IMR-90 (cell line): ENCODE results near the gene GPBAR1. TPM values are rescaled to one million over a fixed set of nuclear protein-coding genes. Genes with fewer than 3 reads are reported as not detected.

Experiments
- ATAC-seq: fragments of 200-7000 bp; cut with Tn5 transposase; 2 replicates; pipeline ENCODE4 v1.9.1; 2020; ENCODE audit warnings: low read depth, mild to moderate bottlenecking, moderate library complexity
- BruUV-seq: library from RNA; stranded (reverse); fragments of 400-500 nt; replicated peaks from 2 replicates; lab custom pipeline; 2021; lab: Mats Ljungman, UMichigan
- CTCF ChIA-PET: fragments of 300-600 bp; formaldehyde crosslinking; extraction: SDS; loops from one replicate; lab custom pipeline; 2021; ENCODE audit warnings: antibody characterized with exemption; lab: Yijun Ruan, JAX
- POLR2A ChIA-PET: fragments of 300-600 bp; sonication (Branson Sonifier 250); formaldehyde crosslinking; loops from one replicate; lab custom pipeline; 2022; ENCODE audit warnings: antibody characterized with exemption; ENCODE audit not compliant: unreplicated experiment; lab: Charles Lee
- DNase-seq: peaks from one replicate; pipeline ENCODE4 v3.0.0; 2013
- H2AFZ ChIP-seq: replicated peaks from 2 replicates; pipeline ENCODE3; 2013; ENCODE audit warnings: low read length, mild to moderate bottlenecking; ENCODE audit not compliant: poor library complexity
- H2AK5ac ChIP-seq: 2 replicates; pipeline ENCODE4 v1.6.1; 2013; ENCODE audit warnings: low read depth, low read length, inconsistent platforms
- H2AK9ac ChIP-seq: replicated peaks from 2 replicates; pipeline ENCODE3; 2013; ENCODE audit warnings: mild to moderate bottlenecking, low read depth, low read length, moderate library complexity; ENCODE audit not compliant: poor library complexity
- H2BK120ac ChIP-seq: 2 replicates; pipeline ENCODE4 v1.6.1; 2013; ENCODE audit warnings: low read depth, low read length, inconsistent platforms
- H2BK15ac ChIP-seq: 3 replicates; pipeline ENCODE4 v1.6.1; 2013; ENCODE audit warnings: low read depth, low read length, inconsistent platforms
- H2BK20ac ChIP-seq: 2 replicates; pipeline ENCODE4 v1.6.1; 2013; ENCODE audit warnings: low read depth, mild to moderate bottlenecking, inconsistent platforms, low read length, moderate library complexity
- H2BK5ac ChIP-seq: 2 replicates; pipeline ENCODE4 v1.6.1; 2013; ENCODE audit warnings: mild to moderate bottlenecking, low read depth, low read length, inconsistent platforms; ENCODE audit not compliant: poor library complexity, severe bottlenecking
- H3K14ac ChIP-seq: replicated peaks from 2 replicates; pipeline ENCODE4 v1.6.1; 2013; ENCODE audit warnings: low read depth, low read length, inconsistent platforms
- H3K18ac ChIP-seq: 2 replicates; pipeline ENCODE4 v1.6.1; 2013; ENCODE audit warnings: low read depth, low read length, control low read depth
- H3K23ac ChIP-seq: 2 replicates; pipeline ENCODE4 v1.6.1; 2013; ENCODE audit warnings: low read depth, low read length, inconsistent platforms
- H3K27ac ChIP-seq: 2 replicates; pipeline ENCODE4 v1.5.1; 2013; ENCODE audit warnings: mild to moderate bottlenecking, control low read depth, low read length; ENCODE audit not compliant: insufficient read depth
- H3K27me3 ChIP-seq: 2 replicates; pipeline ENCODE4 v1.6.1; 2013; ENCODE audit warnings: low read length; ENCODE audit not compliant: control insufficient read depth, insufficient read depth
- H3K36me3 ChIP-seq: 2 replicates; pipeline ENCODE4 v1.6.1; 2013; ENCODE audit warnings: low read length, mixed read lengths; ENCODE audit not compliant: control insufficient read depth, insufficient read depth
- H3K4ac ChIP-seq: 2 replicates; pipeline ENCODE4 v1.6.1; 2013; ENCODE audit warnings: low read depth, low read length, inconsistent platforms
- H3K4me1 ChIP-seq: 2 replicates; pipeline ENCODE4 v1.6.1; 2013; ENCODE audit warnings: low read length, mixed read lengths; ENCODE audit not compliant: control insufficient read depth, insufficient read depth
- H3K4me2 ChIP-seq: 2 replicates; pipeline ENCODE4 v1.6.1; 2013; ENCODE audit warnings: low read depth, mild to moderate bottlenecking, control low read depth, low read length, moderate library complexity
- H3K4me3 ChIP-seq: 2 replicates; pipeline ENCODE4 v1.5.1; 2013; ENCODE audit warnings: low read depth, mild to moderate bottlenecking, control low read depth, low read length, moderate library complexity; ENCODE audit not compliant: insufficient read depth
- H3K56ac ChIP-seq: 2 replicates; pipeline ENCODE4 v1.6.1; 2013; ENCODE audit warnings: low read length, inconsistent platforms; ENCODE audit not compliant: insufficient read depth; ENCODE audit errors: extremely low read depth
- H3K79me1 ChIP-seq, 2 experiments: 2 replicates each; pipeline ENCODE4 v1.6.1; 2013; ENCODE audit warnings: low read length in 2 of 2, inconsistent platforms in 1 of 2, low read depth in 1 of 2
- H3K9ac ChIP-seq: 2 replicates; pipeline ENCODE4 v1.6.1; 2013; ENCODE audit warnings: low read depth, low read length, control low read depth
- H3K9me1 ChIP-seq: 2 replicates; pipeline ENCODE4 v1.6.1; 2013; ENCODE audit warnings: low read length, inconsistent platforms; ENCODE audit not compliant: insufficient read depth
- H3K9me3 ChIP-seq: 2 replicates; pipeline ENCODE4 v1.6.1; 2013; ENCODE audit warnings: low read length; ENCODE audit not compliant: control insufficient read depth, insufficient read depth
- H4K20me1 ChIP-seq: 2 replicates; pipeline ENCODE4 v1.6.1; 2013; ENCODE audit warnings: low read length, inconsistent platforms; ENCODE audit not compliant: insufficient read depth
- H4K5ac ChIP-seq: 2 replicates; pipeline ENCODE4 v1.6.1; 2013; ENCODE audit warnings: mild to moderate bottlenecking, low read depth, low read length, control low read depth
- H4K8ac ChIP-seq, 2 experiments: 2 replicates each; pipeline ENCODE4 v1.6.1; 2013; ENCODE audit warnings: low read depth in 2 of 2, low read length in 2 of 2, control low read depth in 1 of 2, inconsistent platforms in 1 of 2
- H4K91ac ChIP-seq: 2 replicates; pipeline ENCODE4 v1.6.1; 2013; ENCODE audit warnings: low read depth, low read length, inconsistent platforms; ENCODE audit not compliant: insufficient read depth
- BHLHE40 ChIP-seq: fragments of 150-350 bp; IDR thresholded peaks from 2 replicates; pipeline ENCODE4 v1.6.1; 2016; ENCODE audit warnings: mild to moderate bottlenecking, low read depth, low read length
- CTCF ChIP-seq: conservative IDR thresholded peaks from 2 replicates; pipeline ENCODE4 v1.5.1; 2012; ENCODE audit warnings: mild to moderate bottlenecking, low read depth, low read length, improper control_type of control experiment
- MAFK ChIP-seq: IDR thresholded peaks from 2 replicates; pipeline ENCODE4 v1.6.1; 2012; ENCODE audit warnings: low read depth, low read length, improper control_type of control experiment
- MAZ ChIP-seq: IDR thresholded peaks from 2 replicates; pipeline ENCODE4 v1.6.1; 2012; ENCODE audit warnings: low read depth, mild to moderate bottlenecking, low read length, improper control_type of control experiment, moderate library complexity, borderline replicate concordance
- MXI1 ChIP-seq: IDR thresholded peaks from 2 replicates; pipeline ENCODE4 v1.6.1; 2012; ENCODE audit warnings: low read depth, mild to moderate bottlenecking, low read length, moderate library complexity, borderline replicate concordance
- NFE2L2 ChIP-seq: fragments of 150-350 bp; IDR thresholded peaks from 2 replicates; pipeline ENCODE4 v1.6.1; 2016; ENCODE audit warnings: low read depth, mild to moderate bottlenecking, low read length
- WGBS, 2 experiments: methylation state at CpG; one replicate each; pipeline versions ENCODE4 v1.1.5 to v1.1.7; 2013; ENCODE audit warnings: missing lambda C conversion rate in 2 of 2; ENCODE audit not compliant: insufficient read length in 1 of 2; ENCODE audit errors: extremely low coverage in 2 of 2; 5-methylcytosine and 5-hydroxymethylcytosine counted together
- dilution Hi-C: fragments of 300-500 bp; cut with HindIII; formaldehyde crosslinking; loops from one replicate; pipeline ENCODE4 v1.14.3; 2018; ENCODE audit warnings: low sequenced_read_pairs; ENCODE audit not compliant: unreplicated experiment
- in situ Hi-C: fragments of 300-500 bp; cut with MboI; formaldehyde crosslinking; loops from 3 replicates; pipeline ENCODE4 v1.14.3; 2019; ENCODE audit warnings: low sequenced_read_pairs, inconsistent platforms, mixed read lengths
- intact Hi-C: fragments of 100-400 bp; cut with micrococcal nuclease; formaldehyde crosslinking; loops from 2 replicates; pipeline ENCODE4 v1.10.0; 2022
- polyA plus RNA-seq, 3 experiments: library from polyadenylated mRNA; depleted of rRNA; stranded (reverse); fragments of >200 nt; gene quantifications; 2 replicates each; pipeline ENCODE4 v1.2.3, GENCODE V29; 2012; ENCODE audit warnings: low replicate concordance in 1 of 3
- total RNA-seq: library from RNA; depleted of rRNA; stranded (reverse); fragments of >200 nt; gene quantifications from 2 replicates; pipeline ENCODE4 v1.2.3, GENCODE V29; 2012

The GPBAR1 gene
- total and polyA plus RNA-seq, 2 of the 4 experiments (the other 2 are of a cell fraction): under 0.01 to 0.21 TPM

GRCh38 chr2:218270721-218271486 lies 10.1 kb downstream of the GPBAR1 start:
- Histone ChIP-seq H2BK5ac (no peak overlapping the region), H3K36me3 (peaks cover 40% of the 10 kb centered on the region), H2BK120ac (no peak overlapping the region; the same call in 1 of the 2 replicates), H2BK15ac (no peak overlapping the region), H2BK20ac (no peak overlapping the region), H2AK9ac (peak overlapping the region; percentile 66), H3K79me1 (peaks cover 23 to 56% of the 10 kb centered on the region in 2 experiments), H4K8ac (peak overlapping the region; percentile 52 to 89), H3K4me2 (peak overlapping the region; percentile 90), H2AFZ (peak overlapping the region; percentile 84), H3K9me1 (0 out of 2 replicates have a peak, but pooled peaks cover 3% of the 10 kb centered on the region), H4K20me1 (peaks cover 10% of the 10 kb centered on the region; the same call in 1 of the 2 replicates), H2AK5ac (peak overlapping the region; percentile 25), H3K4ac (peak overlapping the region; percentile 71), H3K56ac (peak overlapping the region; percentile 56), H3K18ac (no peak overlapping the region), H3K27ac (peak overlapping the region; percentile 58), H3K27me3 (no peaks in the 10 kb centered on the region), H3K23ac (peak overlapping the region; percentile 62; the same call in 1 of the 2 replicates), H3K9ac (peak overlapping the region; percentile 73), H3K4me3 (peak overlapping the region; percentile 72), H3K14ac (peak overlapping the region; percentile 76), H4K5ac (0 out of 2 replicates have a peak overlapping the region, but pooled peaks have one; percentile 26), H3K9me3 (no peaks in the 10 kb centered on the region), H3K4me1 (peaks cover 10% of the 10 kb centered on the region), H4K91ac (peak overlapping the region; percentile 58)
- DNase-seq: no peak
- CTCF ChIA-PET: interaction anchor here (0.7 to 3.9 kb wide), 5 partner anchors 12 to 27 kb away, joined by 3 to 24 read pairs (median 3); partner anchors contain the start of gene TMBIM1
- no peak for TF ChIP-seq CTCF
- no peak for TF ChIP-seq MXI1
- no peak for TF ChIP-seq MAZ
- TF ChIP-seq MAFK: no peak
- TF ChIP-seq BHLHE40: no peak
- TF ChIP-seq NFE2L2: no peak
- POLR2A ChIA-PET: interaction anchor here (0.7 to 1.1 kb wide), 2 partner anchors 26 to 42 kb away, joined by 3 to 4 read pairs; no protein-coding TSS in a partner anchor
- intact Hi-C loops: loop anchor here (10.0 kb wide), 1 partner anchor 294 kb away; the partner anchor contains the start of genes CNOT9 and USP37
- in situ Hi-C loops: loop anchor here (10.0 kb wide), 1 partner anchor 124 kb away; the partner anchor contains the start of gene CTDSP1
- BruUV-seq: no TSS peak
- dilution Hi-C loops: no loop called here
- WGBS, 2 experiments: 5% methylated on average over 20 of the region's 23 CpGs; no CpG with 5 or more reads in 1 of the 2 experiments
- ATAC-seq: no peak
